K562 (cell line): ENCODE results near the gene CARMIL3. TPM values are rescaled to one million over a fixed set of nuclear protein-coding genes. Genes with fewer than 3 reads are reported as not detected.

Experiments
- EP400 ChIP-seq: fragments of 450-650 bp; IDR thresholded peaks from 2 replicates; pipeline ENCODE4 v1.6.1; 2017; ENCODE audit warnings: antibody characterized with exemption, mild to moderate bottlenecking, moderate library complexity
- NCOA1 ChIP-seq: fragments of 450-650 bp; IDR thresholded peaks from 2 replicates; pipeline ENCODE4 v1.6.1; 2016; ENCODE audit warnings: low read depth
- NFE2 ChIP-seq: IDR thresholded peaks from 2 replicates; pipeline ENCODE4 v1.6.1; 2014; ENCODE audit warnings: antibody characterized with exemption, low read depth
- POLR2B ChIP-seq: fragments of 450-650 bp; IDR thresholded peaks from 2 replicates; pipeline ENCODE4 v1.6.1; 2018; ENCODE audit warnings: low read depth; ENCODE audit not compliant: partially characterized antibody
- TCF7 ChIP-seq: sonication (generic); IDR thresholded peaks from 2 replicates; pipeline ENCODE4 v1.6.1; 2016; ENCODE audit warnings: antibody characterized with exemption, borderline replicate concordance
- YY1 ChIP-seq, 3 experiments: IDR thresholded peaks; 2 replicates each; pipeline ENCODE4 v1.6.1; 2011; ENCODE audit warnings: low read length in 2 of 3, mild to moderate bottlenecking in 2 of 3, moderate library complexity in 2 of 3, borderline replicate concordance in 1 of 3, control low read depth in 1 of 3, low read depth in 1 of 3; ENCODE audit not compliant: insufficient read depth in 3 of 3, insufficient replicate concordance in 2 of 3, control insufficient read depth in 1 of 3, insufficient read length in 1 of 3; ENCODE audit errors: extremely low read depth in 1 of 3
- polyA plus RNA-seq, 8 experiments: library from polyadenylated mRNA; depleted of rRNA in 4 of 8; stranded (reverse) in 5 of 8; unstranded in 3 of 8; fragments of >200 nt; fragmentation: Nextera tagmentation in 2 of 8; fragmentation: Illumina TruSeq in 1 of 8; extraction: Ambion mirVana in 2 of 8; extraction: Trizol in 1 of 8; gene quantifications; 2 replicates each; pipeline versions ENCODE4 v1.2.1 to v1.2.3, GENCODE V29; 2011 to 2014; ENCODE audit warnings: inconsistent platforms in 1 of 8, missing spikeins in 1 of 8
- total RNA-seq, 7 experiments: library from RNA; depleted of rRNA in 6 of 7; stranded (reverse); fragments of >200 nt in 6 of 7; fragmentation: Illumina TruSeq in 2 of 7; extraction: Trizol in 2 of 7; gene quantifications; 2 replicates each; pipeline versions ENCODE4 v1.2.1 to v1.2.3, GENCODE V29; 2011 to 2021; ENCODE audit warnings: low replicate concordance in 1 of 7
- TF ChIP-seq, protein P1 (sequence below): fragments of 450-650 bp; IDR thresholded peaks from 2 replicates; pipeline ENCODE4 v1.6.1; 2017; ENCODE audit warnings: antibody characterized with exemption, mild to moderate bottlenecking
- TF ChIP-seq, protein P2 (sequence below), 2 experiments: fragments of 450-650 bp; formaldehyde crosslinking in 1 of 2; IDR thresholded peaks; 2 replicates each; pipeline versions ENCODE4 v1.4.0 to v1.6.1; 2014 to 2020; ENCODE audit warnings: mild to moderate bottlenecking in 2 of 2, borderline replicate concordance in 1 of 2, low read depth in 1 of 2

Gene CARMIL3
- total and polyA plus RNA-seq, 9 of the 15 experiments (the other 6 are each of a cell fraction or from before 2014, with no cell fraction given): 0.01 to 0.11 (median 0.05) TPM; not detected in 5

DNA sequence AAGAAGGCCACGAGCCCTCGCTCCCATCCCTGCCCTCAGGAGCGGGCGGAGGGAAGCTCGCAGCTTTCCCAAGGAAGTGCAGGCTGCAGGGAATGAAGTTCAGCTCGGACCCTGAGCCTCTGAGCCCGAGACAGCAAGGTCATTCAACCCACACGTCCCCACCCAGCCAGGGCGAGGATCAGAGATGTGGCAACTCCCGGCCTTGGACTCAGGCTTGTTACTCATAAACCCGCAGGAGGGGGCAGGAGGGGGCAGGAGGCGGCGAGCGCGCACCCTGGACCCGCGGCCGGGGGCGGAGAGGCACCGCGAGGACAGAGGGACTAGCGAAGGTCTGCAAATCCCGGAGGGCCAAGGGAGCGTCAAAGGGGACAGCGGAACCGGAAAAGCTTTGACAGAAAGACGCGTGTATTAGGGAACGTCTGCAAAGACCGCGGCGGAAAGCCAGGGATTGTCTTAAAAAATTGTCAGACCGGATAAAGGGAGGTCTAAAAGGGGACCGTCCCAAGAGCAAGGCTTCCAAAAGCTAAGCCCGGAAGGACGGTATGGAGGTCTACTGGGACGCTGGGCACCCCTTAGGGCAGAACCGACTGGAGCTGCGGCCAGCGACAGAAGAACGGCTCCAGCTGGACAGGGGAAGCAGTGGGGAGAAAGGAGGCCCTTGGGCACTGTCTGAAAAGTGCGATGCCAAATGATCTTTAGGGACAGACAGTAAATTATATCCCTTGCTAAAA lies 62.2 kb downstream of the CARMIL3 start (continued):
- TF ChIP-seq, protein P1, sequence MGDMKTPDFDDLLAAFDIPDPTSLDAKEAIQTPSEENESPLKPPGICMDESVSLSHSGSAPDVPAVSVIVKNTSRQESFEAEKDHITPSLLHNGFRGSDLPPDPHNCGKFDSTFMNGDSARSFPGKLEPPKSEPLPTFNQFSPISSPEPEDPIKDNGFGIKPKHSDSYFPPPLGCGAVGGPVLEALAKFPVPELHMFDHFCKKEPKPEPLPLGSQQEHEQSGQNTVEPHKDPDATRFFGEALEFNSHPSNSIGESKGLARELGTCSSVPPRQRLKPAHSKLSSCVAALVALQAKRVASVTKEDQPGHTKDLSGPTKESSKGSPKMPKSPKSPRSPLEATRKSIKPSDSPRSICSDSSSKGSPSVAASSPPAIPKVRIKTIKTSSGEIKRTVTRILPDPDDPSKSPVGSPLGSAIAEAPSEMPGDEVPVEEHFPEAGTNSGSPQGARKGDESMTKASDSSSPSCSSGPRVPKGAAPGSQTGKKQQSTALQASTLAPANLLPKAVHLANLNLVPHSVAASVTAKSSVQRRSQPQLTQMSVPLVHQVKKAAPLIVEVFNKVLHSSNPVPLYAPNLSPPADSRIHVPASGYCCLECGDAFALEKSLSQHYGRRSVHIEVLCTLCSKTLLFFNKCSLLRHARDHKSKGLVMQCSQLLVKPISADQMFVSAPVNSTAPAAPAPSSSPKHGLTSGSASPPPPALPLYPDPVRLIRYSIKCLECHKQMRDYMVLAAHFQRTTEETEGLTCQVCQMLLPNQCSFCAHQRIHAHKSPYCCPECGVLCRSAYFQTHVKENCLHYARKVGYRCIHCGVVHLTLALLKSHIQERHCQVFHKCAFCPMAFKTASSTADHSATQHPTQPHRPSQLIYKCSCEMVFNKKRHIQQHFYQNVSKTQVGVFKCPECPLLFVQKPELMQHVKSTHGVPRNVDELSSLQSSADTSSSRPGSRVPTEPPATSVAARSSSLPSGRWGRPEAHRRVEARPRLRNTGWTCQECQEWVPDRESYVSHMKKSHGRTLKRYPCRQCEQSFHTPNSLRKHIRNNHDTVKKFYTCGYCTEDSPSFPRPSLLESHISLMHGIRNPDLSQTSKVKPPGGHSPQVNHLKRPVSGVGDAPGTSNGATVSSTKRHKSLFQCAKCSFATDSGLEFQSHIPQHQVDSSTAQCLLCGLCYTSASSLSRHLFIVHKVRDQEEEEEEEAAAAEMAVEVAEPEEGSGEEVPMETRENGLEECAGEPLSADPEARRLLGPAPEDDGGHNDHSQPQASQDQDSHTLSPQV: no peak
- no peak; the same call in 1 of the 2 replicates for TF ChIP-seq EP400
- no peak for TF ChIP-seq NFE2
- peak; percentile 65 for TF ChIP-seq POLR2B
- TF ChIP-seq NCOA1: 0 out of 2 replicates have a peak, but pooled peaks have one; percentile 30
- TF ChIP-seq TCF7: 0 out of 2 replicates have a peak, but pooled peaks have one; percentile 22
- peak in 2 of 3 experiments; percentile 9 to 42 for TF ChIP-seq YY1 (IDR thresholded peaks at IDR 0.05; ENCODE audit: borderline replicate concordance in 1 of 3, control insufficient read depth in 1 of 3, extremely low read depth in 1 of 3, insufficient read depth in 3 of 3, insufficient read length in 1 of 3, insufficient replicate concordance in 2 of 3, low read depth in 1 of 3, low read length in 2 of 3)
- TF ChIP-seq, protein P2, sequence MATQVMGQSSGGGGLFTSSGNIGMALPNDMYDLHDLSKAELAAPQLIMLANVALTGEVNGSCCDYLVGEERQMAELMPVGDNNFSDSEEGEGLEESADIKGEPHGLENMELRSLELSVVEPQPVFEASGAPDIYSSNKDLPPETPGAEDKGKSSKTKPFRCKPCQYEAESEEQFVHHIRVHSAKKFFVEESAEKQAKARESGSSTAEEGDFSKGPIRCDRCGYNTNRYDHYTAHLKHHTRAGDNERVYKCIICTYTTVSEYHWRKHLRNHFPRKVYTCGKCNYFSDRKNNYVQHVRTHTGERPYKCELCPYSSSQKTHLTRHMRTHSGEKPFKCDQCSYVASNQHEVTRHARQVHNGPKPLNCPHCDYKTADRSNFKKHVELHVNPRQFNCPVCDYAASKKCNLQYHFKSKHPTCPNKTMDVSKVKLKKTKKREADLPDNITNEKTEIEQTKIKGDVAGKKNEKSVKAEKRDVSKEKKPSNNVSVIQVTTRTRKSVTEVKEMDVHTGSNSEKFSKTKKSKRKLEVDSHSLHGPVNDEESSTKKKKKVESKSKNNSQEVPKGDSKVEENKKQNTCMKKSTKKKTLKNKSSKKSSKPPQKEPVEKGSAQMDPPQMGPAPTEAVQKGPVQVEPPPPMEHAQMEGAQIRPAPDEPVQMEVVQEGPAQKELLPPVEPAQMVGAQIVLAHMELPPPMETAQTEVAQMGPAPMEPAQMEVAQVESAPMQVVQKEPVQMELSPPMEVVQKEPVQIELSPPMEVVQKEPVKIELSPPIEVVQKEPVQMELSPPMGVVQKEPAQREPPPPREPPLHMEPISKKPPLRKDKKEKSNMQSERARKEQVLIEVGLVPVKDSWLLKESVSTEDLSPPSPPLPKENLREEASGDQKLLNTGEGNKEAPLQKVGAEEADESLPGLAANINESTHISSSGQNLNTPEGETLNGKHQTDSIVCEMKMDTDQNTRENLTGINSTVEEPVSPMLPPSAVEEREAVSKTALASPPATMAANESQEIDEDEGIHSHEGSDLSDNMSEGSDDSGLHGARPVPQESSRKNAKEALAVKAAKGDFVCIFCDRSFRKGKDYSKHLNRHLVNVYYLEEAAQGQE (IDR thresholded peaks at IDR 0.05; ENCODE audit: borderline replicate concordance): no peak
- TF ChIP-seq, protein P2 (CRISPR knock-in tag; IDR thresholded peaks at IDR 0.05; ENCODE audit: low read depth): 0 out of 2 replicates have a peak, but pooled peaks have one; percentile 10
